Sigmoid colon (tissue), 7 donors: ENCODE data around the gene GGCT. TPM values are rescaled to one million over a fixed set of nuclear protein-coding genes. Genes with fewer than 3 reads are reported as not detected.
A peak's percentile ranks its signal among the peaks of the same experiment; 100 is the strongest.

ENCODE experiments used
- DNase-seq: peaks from one replicate; pipeline ENCODE4 v3.0.0-alpha.2; 2019
- H3K27ac ChIP-seq, 4 donors: fragments of 200-600 bp; sonication (generic); one replicate each; pipeline ENCODE4 v1.5.1; 2016 to 2019; ENCODE audit warnings: mild to moderate bottlenecking in 1 of 4
- H3K27me3 ChIP-seq, 3 donors: fragments of 200-600 bp; sonication (generic); one replicate each; pipeline ENCODE4 v1.5.1; 2019; ENCODE audit warnings: mild to moderate bottlenecking in 1 of 3
- H3K36me3 ChIP-seq, 4 donors: fragments of 200-600 bp; sonication (generic); one replicate each; pipeline ENCODE4 v1.5.1; 2016 to 2019
- H3K4me1 ChIP-seq, 4 donors: fragments of 200-600 bp; sonication (generic); one replicate each; pipeline ENCODE4 v1.5.1; 2017 to 2019
- H3K4me3 ChIP-seq, 4 donors: fragments of 200-600 bp; sonication (generic); one replicate each; pipeline ENCODE4 v1.5.1; 2017 to 2019; ENCODE audit warnings: mild to moderate bottlenecking in 2 of 4, moderate library complexity in 1 of 4
- H3K9me3 ChIP-seq, 4 donors: fragments of 200-600 bp in 3 of 4; sonication (generic) in 3 of 4; one replicate each; pipeline versions ENCODE4 v1.5.1 to v1.6.1; 2013 to 2019
- CTCF ChIP-seq, 4 experiments: fragments of 450-650 bp in 3 of 4; fragments of 200-600 bp in 1 of 4; IDR thresholded peaks; one replicate each; pipeline ENCODE4 v1.5.1; 2016 to 2019; ENCODE audit warnings: antibody characterized with exemption in 4 of 4, mild to moderate bottlenecking in 3 of 4, moderate library complexity in 2 of 4
- EP300 ChIP-seq, 4 donors: sonication (generic); formaldehyde crosslinking; IDR thresholded peaks; one replicate each; pipeline ENCODE4 v1.6.1; 2017; ENCODE audit warnings: antibody characterized with exemption in 4 of 4
- POLR2A ChIP-seq, 2 donors: fragments of 450-650 bp; IDR thresholded peaks; one replicate each; pipeline ENCODE4 v1.6.1; 2016; ENCODE audit warnings: antibody characterized with exemption in 2 of 2, mild to moderate bottlenecking in 2 of 2, moderate library complexity in 2 of 2
- POLR2AphosphoS5 ChIP-seq, 4 donors: sonication (generic); formaldehyde crosslinking; IDR thresholded peaks; one replicate each; pipeline ENCODE4 v1.6.1; 2017; ENCODE audit warnings: antibody characterized with exemption in 4 of 4
- WGBS, 2 donors: extraction: QIAGEN DNeasy Blood & Tissue Kit; methylation state at CpG; one replicate each; pipeline ENCODE4 v1.1.7; 2013; 5-methylcytosine and 5-hydroxymethylcytosine counted together
- intact Hi-C: fragments of 100-400 bp; cut with DNase I; formaldehyde crosslinking; loops from one replicate; pipeline ENCODE4 v1.15.1; 2023
- polyA plus RNA-seq, 3 donors: library from polyadenylated mRNA; stranded (reverse); fragments of 200-250 nt; gene quantifications; one replicate each; pipeline ENCODE4 v1.2.3, GENCODE V29; 2013
- total RNA-seq, 4 donors: library from RNA; depleted of rRNA; stranded (reverse); fragments of >200 nt; gene quantifications; one replicate each; pipeline ENCODE4 v1.1.0, GENCODE V29; 2016
- donor health status: healthy with polysubstance abuse.
- donor health status: Bipolar disorder and iron deficiency.
- donor health status: healthy.

GGCT gene
- 10 to 100 TPM; 18.8 to 40.9 (median 24.1) TPM for total RNA-seq
- polyA plus RNA-seq, result 10 to 100 TPM; 64.9 to 97.3 (median 87.3) TPM

DNA sequence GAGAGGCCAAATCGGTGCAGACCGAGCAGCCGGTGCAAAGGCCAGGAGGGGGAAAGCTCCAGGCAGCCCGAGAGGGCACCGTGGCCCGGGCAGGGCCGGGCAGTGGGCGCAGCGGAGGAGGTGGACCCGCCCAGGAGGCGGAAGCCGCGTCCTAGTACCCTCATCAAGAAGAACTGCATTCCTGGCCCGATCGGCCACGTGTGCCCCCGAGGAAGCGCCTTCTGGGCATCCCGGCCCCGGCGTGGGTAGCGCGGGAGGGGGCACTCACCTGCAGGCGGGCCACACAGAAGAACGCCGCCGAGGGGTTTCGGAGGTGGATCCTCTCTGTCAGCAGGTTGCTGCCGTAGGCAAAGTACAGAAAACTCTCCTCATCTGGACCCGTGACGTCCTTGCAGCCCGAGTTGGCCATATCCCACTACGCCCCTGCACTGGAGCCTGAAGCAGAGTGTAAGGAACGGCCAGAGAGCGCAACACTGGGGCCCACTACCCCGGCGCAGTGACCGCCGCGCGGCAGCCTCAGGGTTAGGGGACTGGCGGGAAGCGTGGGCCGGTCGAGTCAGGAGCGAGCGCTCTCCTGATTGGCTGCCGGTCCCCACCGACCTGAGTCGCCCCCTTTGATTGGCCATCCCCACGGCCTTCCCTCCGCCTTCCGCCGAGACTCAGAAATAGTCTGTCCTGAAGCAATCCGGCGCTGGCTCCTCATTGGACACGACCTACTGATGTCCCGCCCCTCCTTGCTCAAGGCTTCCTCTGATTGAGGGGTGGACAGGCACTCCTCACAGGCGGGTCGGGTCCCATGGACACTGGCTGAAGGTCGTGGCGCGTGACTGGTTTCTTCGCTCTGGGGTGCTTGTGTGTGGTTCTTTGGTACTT is at the start of gene GGCT:
GGCT (minus strand) TSS at position 529 of the 873 bp plus-strand sequence; CDS start at position 409, 120 bp downstream.
- DNase-seq, result peak; percentile 100
- H3K27me3 ChIP-seq, result no peaks in the 10 kb centered on the region
- H3K4me1 ChIP-seq, result peaks cover 0 to 24% (median 11%) of the 10 kb centered on the region in 4 donors
- peak within 1 kb of the TSS; percentile 70 to 76 (median 74) for H3K4me3 ChIP-seq
- 0% methylated on average over 64 of the region's 64 CpGs for WGBS, 2 donors
- no peaks in the 10 kb centered on the region for H3K9me3 ChIP-seq
- no peaks in the 10 kb centered on the region for H3K36me3 ChIP-seq
- TF ChIP-seq POLR2A (IDR thresholded peaks at IDR 0.05), result peak; percentile 25 to 55
- no peak for TF ChIP-seq EP300 (IDR thresholded peaks at IDR 0.05)
- no peak for TF ChIP-seq CTCF (IDR thresholded peaks at IDR 0.05)
- TF ChIP-seq POLR2AphosphoS5 (IDR thresholded peaks at IDR 0.05), result peak; percentile 52 to 83 (median 78)
- H3K27ac ChIP-seq, result peak within 1 kb of the TSS; percentile 80 to 88 (median 86)
- intact Hi-C loops, result loop anchor here (2.0 to 5.0 kb wide), 2 partner anchors 26 to 37 kb away; partner anchors contain the start of gene NOD1

GRCh38 chr7:30553546-30553945 is 48.9 kb upstream of the GGCT start:
- Histone ChIP-seq H3K4me1 (peaks cover 0 to 5% (median 0%) of the 10 kb centered on the region in 4 donors), H3K27ac (no peak overlapping the region), H3K27me3 (no peaks in the 10 kb centered on the region), H3K4me3 (no peak overlapping the region), H3K36me3 (peaks cover 0 to 12% (median 0%) of the 10 kb centered on the region in 4 donors), H3K9me3 (no peaks in the 10 kb centered on the region)
- intact Hi-C loops, result loop anchor here (5.0 kb wide), 1 partner anchor 391 kb away; no protein-coding TSS in a partner anchor
- TF ChIP-seq EP300 (IDR thresholded peaks at IDR 0.05) (no peak), POLR2A (IDR thresholded peaks at IDR 0.05) (no peak), POLR2AphosphoS5 (IDR thresholded peaks at IDR 0.05) (no peak), CTCF (IDR thresholded peaks at IDR 0.05) (no peak)
- 87 to 94% methylated on average over 3 of the region's 3 CpGs for WGBS, 2 donors
- DNase-seq, result no peak

DNA sequence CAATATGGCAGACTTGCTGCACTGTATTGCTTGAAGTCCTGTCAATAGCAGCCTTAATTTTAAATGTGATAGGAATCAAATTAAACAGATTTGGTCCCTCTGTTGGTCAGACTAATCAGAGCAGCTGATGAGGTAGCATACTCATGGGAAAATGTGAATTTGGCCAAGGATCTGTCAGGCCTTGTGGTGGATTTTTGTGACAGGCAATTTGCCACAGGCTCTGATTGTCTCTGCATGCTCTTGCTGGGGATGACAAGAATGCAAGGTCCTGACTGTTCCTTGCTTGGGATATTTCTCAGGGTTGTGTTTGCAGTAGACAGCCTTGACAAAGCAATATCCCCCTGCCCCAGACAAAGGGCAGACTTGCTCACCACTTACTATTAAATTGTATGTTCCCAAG is 48.5 kb upstream of the GGCT start:
- Histone ChIP-seq H3K4me1 (peaks cover 0 to 5% (median 0%) of the 10 kb centered on the region in 4 donors), H3K27me3 (no peaks in the 10 kb centered on the region), H3K4me3 (no peak overlapping the region), H3K9me3 (no peaks in the 10 kb centered on the region), H3K36me3 (peaks cover 0 to 12% (median 0%) of the 10 kb centered on the region in 4 donors), H3K27ac (no peak overlapping the region)
- DNase-seq, result no peak
- intact Hi-C loops, result loop anchor here (5.0 kb wide), 1 partner anchor 391 kb away; no protein-coding TSS in a partner anchor
- no peak for TF ChIP-seq POLR2A (IDR thresholded peaks at IDR 0.05)
- no peak for TF ChIP-seq EP300 (IDR thresholded peaks at IDR 0.05)
- no peak for TF ChIP-seq CTCF (IDR thresholded peaks at IDR 0.05)
- no peak for TF ChIP-seq POLR2AphosphoS5 (IDR thresholded peaks at IDR 0.05)

DNA sequence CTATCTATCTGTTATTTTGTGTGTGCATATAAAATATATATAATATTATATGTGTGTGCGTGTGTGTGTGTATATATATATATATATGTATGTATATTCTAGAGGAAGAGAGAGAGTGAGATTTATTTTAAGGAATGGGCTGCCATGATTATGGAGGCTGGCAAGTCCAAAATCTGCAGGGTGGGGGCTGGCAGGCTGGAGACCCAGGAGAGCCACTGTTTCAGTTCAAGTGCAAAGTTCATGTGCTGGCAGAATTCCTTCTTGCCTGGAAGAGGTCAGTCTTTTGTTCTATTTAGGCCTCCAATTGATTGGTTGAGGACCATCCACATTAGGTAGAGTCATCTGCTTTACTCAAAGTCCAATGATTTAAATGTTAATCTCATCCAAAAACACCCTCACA is 47.7 kb upstream of the GGCT start:
- H3K36me3 ChIP-seq, result peaks cover 0 to 16% (median 0%) of the 10 kb centered on the region in 4 donors
- no peak overlapping the region for H3K27ac ChIP-seq
- TF ChIP-seq EP300 (IDR thresholded peaks at IDR 0.05), result no peak
- TF ChIP-seq CTCF (IDR thresholded peaks at IDR 0.05), result no peak
- no peak for TF ChIP-seq POLR2A (IDR thresholded peaks at IDR 0.05)
- TF ChIP-seq POLR2AphosphoS5 (IDR thresholded peaks at IDR 0.05), result no peak
- no peak overlapping the region for H3K4me3 ChIP-seq
- H3K9me3 ChIP-seq, result no peaks in the 10 kb centered on the region
- H3K4me1 ChIP-seq, result peaks cover 0 to 5% (median 0%) of the 10 kb centered on the region in 4 donors
- no peaks in the 10 kb centered on the region for H3K27me3 ChIP-seq
- DNase-seq, result no peak
- intact Hi-C loops, result loop anchor here (5.0 kb wide), 1 partner anchor 390 kb away; no protein-coding TSS in a partner anchor
- 80 to 91% methylated on average over 1 of the region's 1 CpG for WGBS, 2 donors
